Right lobe of liver (tissue), 6 donors: ENCODE data around the gene TNPO1. TPM values are rescaled to one million over a fixed set of nuclear protein-coding genes. Genes with fewer than 3 reads are reported as not detected.

Experiments used
- ATAC-seq, 4 donors: fragments of 200-7000 bp; cut with Tn5 transposase; one replicate each; pipeline ENCODE4 v1.9.1; 2020; ENCODE audit warnings: mild to moderate bottlenecking in 4 of 4, moderate library complexity in 4 of 4
- DNase-seq, 3 donors: peaks; one replicate each; pipeline ENCODE4 v3.0.0-alpha.2; 2020
- H3K27ac ChIP-seq, 3 donors: fragments of 200-600 bp; one replicate each; pipeline ENCODE4 v1.8.0; 2022
- H3K27me3 ChIP-seq, 2 donors: fragments of 200-600 bp; one replicate each; pipeline ENCODE4 v1.8.0; 2022
- H3K36me3 ChIP-seq, 4 donors: fragments of 200-600 bp; sonication (generic) in 1 of 4; one replicate each; pipeline versions ENCODE4 v1.5.1 to v1.8.0; 2017 to 2022; ENCODE audit warnings: control low read depth in 1 of 4
- H3K4me1 ChIP-seq, 4 donors: fragments of 200-600 bp; sonication (generic) in 1 of 4; one replicate each; pipeline versions ENCODE4 v1.5.1 to v1.8.0; 2017 to 2022; ENCODE audit warnings: control low read depth in 1 of 4
- H3K4me3 ChIP-seq, 3 donors: fragments of 200-600 bp; one replicate each; pipeline ENCODE4 v1.8.0; 2022
- H3K9me3 ChIP-seq, 4 donors: fragments of 200-600 bp; sonication (generic) in 1 of 4; one replicate each; pipeline versions ENCODE4 v1.5.1 to v1.8.0; 2017 to 2022; ENCODE audit warnings: control low read depth in 1 of 4
- CTCF ChIP-seq, 4 donors: fragments of 200-600 bp in 3 of 4; fragments of 450-650 bp in 1 of 4; IDR thresholded peaks; one replicate each; pipeline versions ENCODE4 v1.5.1 to v1.8.0; 2016 to 2022; ENCODE audit warnings: antibody characterized with exemption in 4 of 4, mild to moderate bottlenecking in 2 of 4
- POLR2A ChIP-seq: fragments of 450-650 bp; IDR thresholded peaks from one replicate; pipeline ENCODE4 v1.6.1; 2017; ENCODE audit warnings: antibody characterized with exemption, mild to moderate bottlenecking
- WGBS: methylation state at CpG from one replicate; pipeline ENCODE4 v1.1.6; 2018; ENCODE audit warnings: low coverage, low lambda C conversion rate; ENCODE audit not compliant: insufficient coverage; ENCODE audit errors: missing lambda C conversion rate; 5-methylcytosine and 5-hydroxymethylcytosine counted together
- intact Hi-C, 2 donors: fragments of 100-400 bp; cut with DNase I; formaldehyde crosslinking; loops; one replicate each; pipeline versions ENCODE4 v1.11.2 to v1.14.1; 2022
- total RNA-seq, 6 experiments: library from RNA; depleted of rRNA in 2 of 6; stranded (reverse); fragments of >200 nt in 2 of 6; fragmentation: NEBNext Ultra II Directional in 3 of 6; extraction: Animal tissue kit (Norgen Biotek cat#: 25700) in 3 of 6; gene quantifications; one replicate each; pipeline versions ENCODE4 v1.1.0 to v1.2.4, GENCODE V29; 2016 to 2023
- donor health status: DM: no; HTN: yes; CAD: no.
- donor health status: DM: no; HTN: no; CAD: no.
- donor health status: DM: no; HTN: no; CAD: no.
- donor health status: DM: no; HTN: yes; CAD: no.
- donor health status: DM: no; HTN: yes; CAD: no.

TNPO1 gene
- total RNA-seq, 6 experiments from 2014 or later = 29.5 to 64.3 (median 41.8) TPM

- peaks cover 0 to 25% (median 9%) of the 10 kb centered on the region in 4 donors for H3K4me1 ChIP-seq
- ATAC-seq = no peak
These were observed 30.0 kb downstream of the TNPO1 start for GRCh38 chr5:72846483-72846882.

GRCh38 chr5:72847439-72847838, 31.0 kb downstream of the TNPO1 start:
- H3K27ac ChIP-seq = peak overlapping the region in 1 of 3 donors; percentile 85
- no peaks in the 10 kb centered on the region for H3K9me3 ChIP-seq
- ATAC-seq (no peak), DNase-seq (no peak)
- no peaks in the 10 kb centered on the region for H3K27me3 ChIP-seq
- intact Hi-C loops = no loop called here
- WGBS = 1% methylated on average over 3 of the region's 3 CpGs
- peaks cover 0 to 35% (median 9%) of the 10 kb centered on the region in 4 donors for H3K4me1 ChIP-seq
- H3K36me3 ChIP-seq = no peaks in the 10 kb centered on the region
- peak overlapping the region in 2 of 3 donors; percentile 85 to 87 for H3K4me3 ChIP-seq
- TF ChIP-seq CTCF (IDR thresholded peaks at IDR 0.05) (no peak), POLR2A (no peak)

More at GRCh38 chr5:72846483-72846882, 30.0 kb downstream of the TNPO1 start:
- intact Hi-C loops = no loop called here
- no peaks in the 10 kb centered on the region for H3K36me3 ChIP-seq
- WGBS = 96% methylated on average over 2 of the region's 2 CpGs
- H3K4me3 ChIP-seq = no peak overlapping the region
- no peaks in the 10 kb centered on the region for H3K27me3 ChIP-seq
- TF ChIP-seq CTCF (IDR thresholded peaks at IDR 0.05) (no peak), POLR2A (no peak)
- H3K27ac ChIP-seq = no peak overlapping the region
- DNase-seq = no peak
- no peaks in the 10 kb centered on the region for H3K9me3 ChIP-seq

- 0% methylated on average over 8 of the region's 32 CpGs for WGBS
- peaks cover 0 to 35% (median 9%) of the 10 kb centered on the region in 4 donors for H3K4me1 ChIP-seq
These were observed 31.6 kb downstream of the TNPO1 start for GRCh38 chr5:72847989-72848473.

GRCh38 chr5:72848474-72849428, 32.3 kb downstream of the TNPO1 start:
- Histone ChIP-seq H3K27me3 (no peaks in the 10 kb centered on the region), H3K36me3 (no peaks in the 10 kb centered on the region), H3K9me3 (no peaks in the 10 kb centered on the region), H3K27ac (peak overlapping the region; percentile 80 to 86 (median 85)), H3K4me1 (peaks cover 0 to 35% (median 9%) of the 10 kb centered on the region in 4 donors), H3K4me3 (peak overlapping the region; percentile 85 to 87 (median 86))
- TF ChIP-seq CTCF (IDR thresholded peaks at IDR 0.05) (peak in 1 of 4 donors; percentile 3), POLR2A (no peak)
- intact Hi-C loops = no loop called here
- DNase-seq (peak; percentile 70 to 82 (median 71)), ATAC-seq (peak; percentile 64 to 74 (median 68))
- WGBS = under 1% methylated on average over 14 of the region's 81 CpGs

More at GRCh38 chr5:72847989-72848473, 31.6 kb downstream of the TNPO1 start:
- Histone ChIP-seq H3K27ac (peak overlapping the region; percentile 80 to 86 (median 85)), H3K9me3 (no peaks in the 10 kb centered on the region), H3K4me3 (peak overlapping the region; percentile 85 to 87 (median 86)), H3K36me3 (no peaks in the 10 kb centered on the region), H3K27me3 (no peaks in the 10 kb centered on the region)
- peak; percentile 92 to 95 (median 94) for DNase-seq
- intact Hi-C loops = no loop called here
- peak; percentile 95 to 97 (median 96) for ATAC-seq
- TF ChIP-seq CTCF (IDR thresholded peaks at IDR 0.05) (peak in 1 of 4 donors; percentile 12), POLR2A (peak; percentile 96)
